NCI-H748 (cell line): ENCODE results near the gene LIN7A.
"Not testable (repeated sequence)": the region's sequence is repeated elsewhere in the genome, so short reads cannot be mapped to it uniquely, and the experiment has no call there.

Experiments used
- DNase-seq: peaks from one replicate; lab custom pipeline; 2025; ENCODE audit not compliant: unreplicated experiment; lab: John Stamatoyannopoulos, UW

LIN7A gene

DNA sequence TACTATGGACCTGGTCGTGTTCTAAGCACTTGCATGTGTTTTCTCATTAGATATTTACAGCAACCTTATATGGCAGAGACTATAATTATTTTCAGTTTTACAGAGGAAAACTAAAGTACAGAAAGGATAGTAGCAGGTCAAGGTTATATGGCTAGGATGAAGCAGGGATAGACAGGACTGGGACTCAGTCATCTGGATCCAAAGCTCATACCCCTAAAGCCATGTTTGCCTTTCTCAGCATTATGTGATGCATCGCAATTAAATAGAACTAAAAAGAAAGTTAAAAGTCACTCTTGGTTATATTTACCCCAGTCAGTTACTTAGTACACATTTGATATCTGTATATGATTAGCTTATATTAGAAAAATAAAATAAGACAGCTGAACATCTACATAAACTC lies 13.3 kb downstream of the LIN7A start:
- no peak for DNase-seq

DNA sequence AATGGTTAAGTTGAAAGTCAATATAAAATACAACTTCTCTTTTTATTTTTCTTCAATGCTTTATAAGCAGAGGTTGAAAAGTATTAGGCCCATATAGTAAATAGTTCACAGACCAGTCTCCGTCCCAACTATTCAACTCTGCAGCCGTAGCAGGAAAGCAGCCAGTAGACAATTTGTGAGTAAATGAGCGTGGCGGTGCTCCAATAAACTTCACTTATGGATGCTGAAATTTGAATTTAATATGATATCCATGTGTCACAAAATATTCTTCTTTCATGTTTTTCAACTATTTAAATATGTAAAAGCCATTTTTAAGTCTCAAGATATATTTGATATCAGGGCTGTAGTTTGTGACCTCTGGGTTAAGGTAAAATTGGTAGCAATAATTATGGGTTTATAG lies 17.7 kb downstream of the LIN7A start:
- DNase-seq: no peak

DNA sequence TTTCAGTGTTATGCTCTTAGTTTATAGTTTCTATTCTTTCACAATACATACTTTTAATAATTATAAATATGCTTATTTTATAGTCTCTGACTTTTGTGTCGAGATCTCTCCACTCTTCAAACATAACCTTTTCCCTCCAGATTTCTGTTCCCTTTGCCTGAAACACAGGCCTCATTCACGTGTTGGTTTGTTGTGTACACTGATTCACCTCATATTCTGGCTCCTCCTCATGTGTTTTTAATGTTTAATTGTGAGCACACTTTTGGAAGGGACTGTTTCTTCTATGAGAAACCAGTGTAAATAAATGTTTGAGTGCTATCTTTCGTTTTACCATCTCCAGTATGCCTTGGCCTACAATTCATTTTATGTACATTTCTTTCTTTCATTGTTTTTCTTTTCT lies 20.1 kb downstream of the LIN7A start:
- no peak for DNase-seq

DNA sequence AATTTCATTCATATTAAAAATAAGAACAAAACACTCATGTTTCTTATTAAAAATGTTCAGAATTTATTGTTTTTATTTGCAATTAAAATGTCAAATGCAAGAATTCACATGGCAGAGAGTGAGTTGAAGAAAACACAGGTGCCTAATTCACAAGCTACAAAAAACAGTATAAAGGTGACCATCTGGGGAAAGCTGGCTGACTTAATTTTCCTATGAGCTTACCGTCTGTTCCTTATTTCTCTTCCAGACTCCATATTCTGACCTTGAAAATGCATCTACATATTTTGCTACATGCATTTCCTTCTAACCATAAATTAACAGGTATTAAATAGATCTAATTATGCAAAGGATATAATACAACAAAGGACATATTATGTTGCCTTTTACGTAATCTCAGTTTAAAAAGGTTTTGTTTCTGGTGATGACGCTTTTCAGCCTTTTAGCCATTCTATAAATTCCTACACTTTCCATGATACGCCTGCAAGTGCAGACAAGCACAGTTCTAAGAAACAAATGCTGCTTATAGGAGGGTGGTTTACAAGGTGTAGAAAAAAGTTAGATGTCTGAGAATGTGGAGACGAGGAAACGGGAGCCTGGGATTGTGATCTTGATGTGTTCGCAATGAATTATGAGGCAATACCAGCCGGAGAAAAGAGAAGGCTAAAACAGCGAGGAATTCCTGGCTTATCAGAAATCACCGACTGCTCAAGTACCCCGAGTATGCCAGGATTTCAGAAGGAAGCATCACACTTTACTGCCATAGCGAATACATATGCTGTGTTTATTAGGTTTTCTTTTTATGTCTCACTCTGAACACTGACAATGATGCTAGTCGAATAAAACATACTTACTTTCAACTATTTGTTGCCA lies 24.6 kb downstream of the LIN7A start:
- DNase-seq: no peak

DNA sequence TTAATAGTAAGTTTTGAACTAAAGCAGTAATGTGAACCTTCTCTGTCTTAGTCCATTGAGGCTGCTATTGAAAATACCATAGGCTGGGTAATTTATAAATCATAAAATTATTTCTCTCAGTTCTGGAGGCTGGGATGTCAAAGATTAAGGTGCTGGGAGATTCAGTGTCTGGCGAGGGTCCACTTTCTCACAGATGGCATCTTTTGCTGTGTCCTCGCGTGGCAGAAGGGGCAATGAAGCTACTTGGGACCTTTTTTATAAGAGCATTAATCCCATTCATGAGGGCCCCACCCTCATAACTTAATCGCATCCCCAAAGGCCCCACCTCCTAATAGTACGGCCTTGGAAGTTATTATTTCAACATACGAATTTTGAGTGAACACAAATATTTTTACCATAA lies 28.4 kb downstream of the LIN7A start:
- no peak for DNase-seq

DNA sequence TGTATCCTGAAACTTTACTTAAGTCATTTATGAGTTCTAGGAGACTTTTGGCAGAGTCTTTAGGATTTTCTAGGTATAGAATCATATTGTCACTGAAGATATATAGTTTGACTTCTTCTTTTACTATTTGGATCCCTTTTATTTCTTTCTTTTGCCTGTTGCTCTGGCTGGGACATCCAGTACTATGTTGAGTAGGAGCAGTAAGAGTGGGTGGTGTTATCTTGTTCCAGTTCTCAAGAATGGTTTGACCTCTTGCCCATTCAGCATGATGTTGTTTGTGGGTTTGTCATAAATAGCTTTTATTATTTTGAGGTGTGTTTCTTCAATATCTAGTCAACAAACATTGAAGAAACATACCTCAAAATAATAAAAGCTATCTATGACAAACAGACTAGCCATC lies 35.0 kb downstream of the LIN7A start:
- no peak for DNase-seq

DNA sequence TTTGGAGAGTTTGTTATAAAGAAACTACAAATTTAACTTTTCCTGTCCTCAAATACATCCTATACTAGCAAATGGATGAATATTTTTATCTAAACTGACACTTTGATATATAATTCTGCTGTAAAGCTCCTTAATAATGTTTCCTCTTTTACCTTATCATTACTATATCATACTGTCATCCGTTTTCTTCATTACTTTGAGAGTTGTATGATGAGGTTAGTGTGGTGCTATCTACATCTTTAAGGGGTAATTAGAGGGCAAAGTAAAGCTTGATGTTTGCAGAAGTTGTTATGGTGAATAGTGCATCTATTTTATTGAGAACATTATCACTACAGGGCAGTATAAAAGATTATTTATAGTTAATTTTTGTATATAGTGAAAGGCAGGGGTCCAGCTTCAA lies 36.1 kb downstream of the LIN7A start:
- no peak for DNase-seq

DNA sequence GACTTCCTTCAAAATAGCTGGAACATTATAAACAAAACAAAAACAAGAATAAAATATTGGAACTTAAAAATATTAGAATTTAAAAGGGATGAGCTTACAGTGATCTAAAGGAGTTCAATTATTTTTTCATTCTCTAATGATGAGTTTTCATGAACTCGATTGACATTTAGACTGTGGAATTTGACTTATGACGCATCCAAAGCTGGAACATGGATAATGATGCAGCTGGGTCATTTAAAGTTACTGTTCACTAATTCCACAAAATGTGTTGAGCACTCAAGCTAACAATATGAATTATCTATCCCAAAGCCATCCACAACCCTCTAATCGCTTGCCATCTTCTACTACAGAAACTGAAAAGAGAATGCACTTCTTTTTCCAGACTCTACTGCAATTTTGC lies 42.5 kb downstream of the LIN7A start:
- no peak for DNase-seq

DNA sequence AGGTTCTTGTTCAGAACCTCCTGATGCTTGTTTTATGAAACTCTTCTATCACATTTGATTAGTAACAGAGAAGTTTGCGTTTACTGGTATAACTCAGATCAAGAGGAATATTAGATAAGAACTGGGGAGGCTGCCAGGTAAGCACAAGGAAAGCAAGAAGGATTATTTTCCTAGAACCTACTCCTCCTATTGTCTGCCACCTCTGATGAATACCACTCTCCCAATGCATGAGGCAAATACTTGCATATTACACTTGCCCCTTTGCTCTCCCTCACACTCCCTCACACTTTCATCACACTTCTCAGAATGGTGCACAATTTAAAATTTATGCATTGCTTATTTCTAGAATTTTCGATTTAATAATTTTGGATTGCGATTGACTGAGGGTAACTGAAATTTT lies 43.6 kb downstream of the LIN7A start:
- DNase-seq: no peak

DNA sequence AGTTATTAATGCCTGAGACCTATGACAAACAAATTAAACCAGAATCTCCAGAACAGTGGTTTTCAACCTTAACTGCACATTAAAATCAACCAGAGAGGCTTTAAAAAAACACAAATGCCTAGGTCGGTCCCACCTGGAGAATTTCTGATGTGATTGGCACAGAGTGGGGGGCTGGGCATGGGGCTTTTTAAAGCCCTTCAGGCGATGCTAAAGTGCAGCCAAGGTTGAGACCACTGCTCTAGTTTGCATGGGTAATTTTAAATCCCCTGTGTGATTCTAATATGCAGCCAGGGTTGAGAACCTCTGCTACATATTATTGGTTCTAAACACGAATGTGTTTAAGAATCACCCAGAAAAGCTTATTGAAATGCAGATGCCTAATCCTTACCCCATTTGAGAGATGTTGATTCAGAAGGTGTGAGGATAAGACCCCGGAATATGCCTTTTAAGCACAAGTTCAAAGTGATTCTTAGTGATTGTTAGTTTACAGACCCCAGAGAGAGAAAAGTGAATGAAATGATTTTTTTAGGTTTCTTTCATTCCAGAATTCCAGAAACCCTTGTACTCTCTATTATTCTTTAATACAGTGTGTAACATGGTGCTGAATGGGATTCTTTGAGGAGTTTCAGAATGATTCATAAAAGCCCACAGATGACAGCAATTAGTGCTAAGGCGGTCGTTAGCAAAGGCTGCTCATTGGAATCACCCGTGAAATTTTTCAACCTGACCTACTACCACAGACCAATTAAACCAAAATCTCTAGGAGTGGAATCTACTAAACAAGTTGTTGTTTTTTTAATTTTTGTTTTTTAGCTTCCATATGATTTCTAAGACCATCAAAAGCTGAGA lies 44.9 kb downstream of the LIN7A start:
- DNase-seq: no peak

DNA sequence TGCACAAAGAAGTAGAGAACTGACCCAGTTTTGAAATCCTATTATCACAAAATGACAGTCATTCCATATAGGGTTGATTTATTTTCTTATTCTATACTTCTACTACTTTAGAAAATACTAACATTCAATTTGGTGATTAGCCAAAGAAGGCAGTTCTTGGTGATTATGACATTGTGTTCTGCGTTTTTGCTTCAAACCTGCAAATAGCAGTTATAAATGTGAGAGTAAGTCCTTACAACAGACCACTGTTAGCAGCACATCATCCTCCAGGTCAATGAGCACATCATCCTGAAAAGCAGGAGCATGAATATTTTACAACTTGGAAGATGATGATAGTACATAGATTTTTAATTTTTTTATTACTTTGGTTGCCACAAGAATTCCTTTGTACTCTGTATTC lies 53.1 kb downstream of the LIN7A start:
- DNase-seq: no peak

DNA sequence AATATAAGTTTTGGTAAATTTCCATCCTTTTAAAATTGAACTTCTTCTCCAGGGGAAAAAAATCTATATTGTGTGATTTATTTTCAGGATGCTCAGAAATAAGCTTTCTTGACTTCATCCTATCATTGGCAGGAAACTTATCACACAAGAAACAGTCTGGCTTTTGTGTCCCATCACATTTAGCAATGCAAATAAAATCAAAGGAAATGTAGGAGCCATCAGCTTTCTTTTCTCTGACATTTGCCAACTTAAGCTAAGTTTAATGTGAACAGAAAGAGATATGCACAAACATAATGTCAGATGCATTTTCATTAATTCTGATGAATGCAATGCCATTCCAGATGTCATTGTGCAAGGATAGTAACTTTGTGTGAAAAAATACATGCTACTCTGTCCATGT lies 56.6 kb downstream of the LIN7A start:
- DNase-seq: no peak

DNA sequence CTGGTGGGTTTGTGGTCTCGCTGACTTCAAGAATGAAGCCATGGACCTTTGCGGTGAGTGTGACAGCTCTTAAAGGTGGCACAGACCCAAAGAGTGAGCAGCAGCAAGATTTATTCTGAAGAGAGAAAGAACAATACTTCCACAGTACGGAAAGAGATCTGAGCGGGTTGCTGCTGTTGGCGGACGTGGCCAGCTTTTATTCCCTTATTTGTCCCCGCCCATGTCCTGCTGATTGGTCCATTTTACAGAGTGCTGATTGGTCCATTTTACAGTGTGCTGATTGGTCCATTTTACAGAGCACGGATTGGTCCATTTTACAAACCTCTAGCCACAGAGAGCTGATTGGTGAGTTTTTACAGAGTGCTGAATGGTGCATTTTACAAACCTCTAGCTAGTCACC lies 59.3 kb downstream of the LIN7A start:
- DNase-seq: not testable (repeated sequence)

DNA sequence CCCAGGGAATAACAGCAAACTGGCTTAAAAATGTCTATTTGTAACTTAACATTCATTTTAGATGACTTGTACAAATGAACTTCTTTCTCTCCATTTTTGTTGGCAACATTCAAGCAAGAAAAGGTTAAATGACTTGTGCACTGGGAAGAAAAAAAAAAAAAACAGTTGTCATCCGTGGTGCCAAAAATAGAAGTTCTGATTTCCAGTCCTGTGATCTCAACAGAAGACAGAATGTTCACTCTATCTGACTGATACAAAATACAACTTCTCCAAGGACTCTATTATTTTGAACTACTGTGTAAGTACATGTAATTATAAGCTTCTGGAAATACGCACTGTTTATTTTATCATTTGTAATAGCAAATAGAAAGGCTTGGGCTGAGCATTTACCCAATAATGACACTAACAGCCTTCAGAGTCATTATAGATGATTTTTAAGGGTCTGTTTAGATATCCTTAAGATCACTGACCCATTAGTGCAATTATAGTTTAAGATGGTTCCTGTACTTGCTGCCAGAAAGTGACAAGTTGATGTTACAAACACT lies 59.9 kb downstream of the LIN7A start:
- DNase-seq: peak; percentile 55

DNA sequence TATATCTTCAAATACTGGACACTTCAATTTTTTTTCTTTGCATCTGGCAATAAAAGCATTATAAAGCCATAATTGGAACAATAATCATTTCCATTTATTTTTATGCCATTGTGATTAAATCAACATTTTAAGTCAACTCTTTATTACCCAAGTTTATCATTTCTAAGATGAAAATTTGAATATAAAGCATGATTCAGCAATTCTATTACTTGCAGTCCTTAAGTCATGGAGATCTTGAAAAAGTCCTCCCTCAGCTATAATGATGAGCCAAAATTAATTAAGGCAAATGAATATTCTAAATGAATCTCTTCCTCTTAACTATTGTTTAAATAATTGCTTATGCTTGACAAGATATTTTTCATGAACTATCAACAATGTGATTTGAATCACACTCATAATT lies 65.7 kb downstream of the LIN7A start:
- DNase-seq: no peak

DNA sequence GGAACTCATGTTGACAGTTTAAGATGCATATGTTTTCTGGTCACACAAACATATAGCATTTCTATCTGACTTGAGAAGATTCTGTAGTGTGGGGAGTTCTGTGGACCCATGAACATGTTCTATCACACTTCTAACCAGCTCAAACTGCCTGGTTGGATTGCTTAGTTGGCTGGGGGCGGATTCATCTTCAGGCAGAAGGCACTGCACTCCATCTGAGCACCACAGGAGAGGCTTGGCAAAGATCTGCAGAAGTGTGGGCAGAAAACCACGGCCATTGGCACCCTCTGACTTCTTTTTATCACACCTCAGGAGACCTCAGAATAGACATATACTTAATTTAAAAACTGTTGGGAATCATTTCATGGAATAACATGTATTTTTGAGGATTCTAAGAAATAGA lies 68.5 kb downstream of the LIN7A start:
- no peak for DNase-seq

DNA sequence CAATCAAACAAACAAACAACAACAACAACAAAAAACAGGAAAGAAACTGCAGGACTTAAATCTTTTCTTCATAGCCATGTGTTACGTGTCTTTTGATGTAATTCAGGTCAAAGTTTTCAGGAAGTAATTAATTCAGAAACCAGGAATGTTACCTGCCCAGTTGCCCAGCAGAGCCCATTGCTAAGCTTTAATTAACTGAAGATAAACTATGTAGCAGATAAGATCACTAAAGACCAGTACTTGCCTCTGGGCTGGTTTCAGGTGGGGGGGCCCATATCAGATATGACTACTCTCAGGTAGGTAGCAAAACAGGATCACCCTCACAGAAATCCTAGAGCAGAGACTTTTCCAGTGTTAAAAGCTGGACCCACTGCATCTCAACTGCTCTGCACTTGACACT lies 69.2 kb downstream of the LIN7A start:
- no peak for DNase-seq

DNA sequence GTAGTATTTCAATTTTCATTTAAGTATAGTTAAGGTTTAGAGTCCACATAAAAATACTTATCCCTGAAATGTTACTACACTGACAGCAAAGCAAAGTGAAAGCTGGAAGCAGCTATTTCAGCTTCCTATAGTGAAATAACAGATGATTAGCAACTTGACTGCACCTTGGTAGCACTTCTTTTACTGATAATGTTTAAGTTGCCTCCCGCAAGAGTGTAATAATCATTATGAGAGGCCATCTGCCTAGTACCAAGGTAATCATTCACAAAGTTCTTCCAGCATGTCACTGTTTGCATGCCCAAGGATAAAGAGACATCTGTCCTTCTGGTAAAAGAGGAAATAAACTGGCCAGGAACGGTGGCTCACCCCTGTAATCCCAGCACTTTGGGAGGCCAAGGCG lies 69.8 kb downstream of the LIN7A start:
- no peak for DNase-seq

DNA sequence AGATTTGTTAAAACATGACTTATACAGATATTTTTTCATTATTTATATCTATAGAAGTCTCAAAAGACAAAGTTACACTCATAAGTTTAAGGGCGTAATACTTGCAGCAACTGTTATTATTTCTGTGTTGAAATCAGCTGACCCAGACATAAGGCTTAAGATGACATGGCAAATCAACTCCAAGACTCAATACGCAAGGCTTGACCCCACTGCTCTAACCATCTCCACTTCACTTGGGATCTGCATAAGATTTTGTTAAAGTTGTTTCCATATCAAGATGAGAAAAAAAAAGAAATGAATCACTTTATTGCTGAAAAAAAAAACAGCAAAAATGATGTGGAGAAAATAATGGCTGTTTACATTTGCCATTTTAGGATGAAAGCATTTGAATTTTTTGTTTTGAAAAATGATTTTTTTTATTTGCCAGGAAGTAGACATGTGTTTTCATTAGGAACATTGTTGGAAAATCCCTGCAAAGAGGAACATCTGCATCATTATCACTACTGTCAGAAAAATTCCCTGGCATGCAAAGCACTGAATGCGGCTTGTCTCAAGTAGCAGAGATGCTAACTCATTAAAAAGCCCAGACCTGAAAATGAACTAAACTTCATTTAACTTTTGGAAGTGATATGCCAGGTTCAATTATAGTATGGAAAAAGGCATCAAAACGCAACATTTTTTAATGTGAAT lies 73.5 kb downstream of the LIN7A start:
- DNase-seq: no peak

DNA sequence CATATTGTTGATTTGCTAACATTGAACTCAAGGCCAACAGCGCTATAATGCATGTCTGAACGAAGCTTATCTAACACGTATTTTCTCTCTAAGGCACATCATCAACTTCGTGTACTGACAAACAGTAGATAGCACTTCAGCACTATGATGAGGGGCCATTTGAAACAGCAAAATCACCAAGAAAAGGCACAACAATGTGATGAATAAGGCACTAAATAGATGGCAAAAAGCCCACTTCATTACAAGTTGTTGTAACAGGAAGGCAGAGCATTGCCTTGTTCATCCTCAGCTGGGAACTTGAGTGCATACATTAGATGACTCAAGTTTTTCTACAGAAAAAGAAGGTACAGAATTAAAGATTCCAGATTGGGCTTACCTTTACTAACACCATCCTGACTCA lies 75.2 kb downstream of the LIN7A start:
- no peak for DNase-seq

DNA sequence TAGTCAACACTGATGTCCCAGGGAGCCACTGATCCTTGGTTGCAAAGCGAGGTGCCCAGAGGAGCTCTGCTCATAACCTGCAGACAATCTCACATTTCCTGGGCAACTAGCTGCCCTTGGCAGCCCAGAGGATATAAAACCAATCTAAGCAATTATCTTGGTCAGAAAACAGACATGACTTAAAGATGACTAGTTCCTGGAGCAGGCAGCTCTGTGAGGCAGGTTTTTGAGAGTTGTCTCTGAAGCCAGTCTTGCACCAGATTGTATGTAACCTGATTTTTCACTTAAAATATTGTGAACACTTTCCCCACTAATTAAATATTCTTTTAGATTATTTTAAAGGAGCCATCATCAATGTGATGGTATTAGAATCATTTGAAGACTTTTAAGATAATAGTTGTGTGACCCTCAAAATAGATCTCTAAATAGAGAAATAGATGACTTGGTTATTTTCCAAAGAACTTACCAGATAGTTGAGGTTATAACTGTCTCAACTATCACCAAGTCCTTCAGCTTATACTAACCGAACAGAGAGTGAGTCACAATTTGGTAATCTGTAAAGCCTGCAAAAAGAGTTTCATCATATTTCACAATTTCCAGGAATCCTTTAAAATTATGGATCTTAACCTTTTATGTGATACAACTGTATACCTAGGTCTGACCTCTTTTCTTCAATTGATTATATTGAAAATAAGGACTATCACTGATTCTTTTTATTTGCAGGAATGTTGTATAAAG lies 75.9 kb downstream of the LIN7A start:
- DNase-seq: no peak
